Left colon (tissue), 2 donors: ENCODE data around the gene PLA2G2D. TPM values are rescaled to one million over a fixed set of nuclear protein-coding genes. Genes with fewer than 3 reads are reported as not detected.

ENCODE experiments used
- ATAC-seq: fragments of 200-7000 bp; cut with Tn5 transposase; one replicate; pipeline ENCODE4 v1.9.1; 2020; ENCODE audit warnings: mild to moderate bottlenecking, moderate library complexity
- DNase-seq, 2 donors: peaks; one replicate each; pipeline ENCODE4 v3.0.0-alpha.2; 2020
- intact Hi-C, 2 donors: fragments of 100-400 bp; cut with DNase I in 1 of 2; cut with micrococcal nuclease in 1 of 2; formaldehyde crosslinking; loops; one replicate each; pipeline versions ENCODE4 v1.11.2 to v1.14.0; 2022; cut with DNase I, micrococcal nuclease
- long read RNA-seq: library from polyadenylated mRNA; unstranded; transcript quantifications from one replicate; pipeline ENCODE4 v2.0.0, GENCODE V29; 2021
- total RNA-seq, 2 donors: library from RNA; stranded (reverse); fragmentation: NEBNext Ultra II Directional; extraction: Animal tissue kit (Norgen Biotek cat#: 25700); gene quantifications; one replicate each; pipeline ENCODE4 v1.2.1, GENCODE V29; 2021
- donor health status: DM: no; HTN: no; CAD: no.
- donor health status: DM: yes; HTN: yes; CAD: no.

Gene PLA2G2D
- total RNA-seq, result under 1 TPM in 1 of 2 donors, not detected in 1; 0.31 TPM
- long read RNA-seq, partial matches to known transcripts, result 0 of 1 reads
- long read RNA-seq, other reads (novel, unspliced or antisense), result 0 of 1 reads

GRCh38 chr1:20119347-20119746, at the start of gene PLA2G2D:
Gene PLA2G2D (minus strand): TSS chr1:20119536. CDS start chr1:20119498, 38 bp downstream.
- ATAC-seq (no peak), DNase-seq (no peak)
- intact Hi-C loops, result no loop called here

GRCh38 chr1:20168564-20169491, 49.5 kb upstream of the PLA2G2D start:
- intact Hi-C loops, result no loop called here
- ATAC-seq, result no peak
- no peak for DNase-seq

GRCh38 chr1:20167126-20167525, 47.8 kb upstream of the PLA2G2D start:
- intact Hi-C loops, result no loop called here
- no peak for ATAC-seq
- DNase-seq, result no peak

GRCh38 chr1:20166051-20166450, 46.7 kb upstream of the PLA2G2D start:
- intact Hi-C loops, result no loop called here
- ATAC-seq (peak; percentile 20), DNase-seq (peak in 1 of 2 donors; percentile 49)

GRCh38 chr1:20165522-20165951, 46.2 kb upstream of the PLA2G2D start:
- peak; percentile 66 for ATAC-seq
- intact Hi-C loops, result no loop called here
- no peak for DNase-seq

GRCh38 chr1:20164694-20165202, 45.4 kb upstream of the PLA2G2D start:
- intact Hi-C loops, result no loop called here
- ATAC-seq (no peak), DNase-seq (no peak)

GRCh38 chr1:20160034-20160433, 40.7 kb upstream of the PLA2G2D start:
- intact Hi-C loops, result no loop called here
- ATAC-seq (no peak), DNase-seq (no peak)

GRCh38 chr1:20158358-20159070, 39.2 kb upstream of the PLA2G2D start:
- ATAC-seq, result no peak
- DNase-seq, result no peak
- intact Hi-C loops, result loop anchor here in 1 of 2 donors (10.0 kb wide), 1 partner anchor 54 kb away; no protein-coding TSS in a partner anchor

- DNase-seq, result peak in 1 of 2 donors; percentile 18
- intact Hi-C loops, result loop anchor here in 1 of 2 donors (5.0 to 10.0 kb wide), 2 partner anchors 50 to 237 kb away; no protein-coding TSS in a partner anchor
- ATAC-seq, result no peak
Measured at GRCh38 chr1:20154301-20154831, 35.0 kb upstream of the PLA2G2D start.

- ATAC-seq, result no peak
- peak in 1 of 2 donors; percentile 38 for DNase-seq
- intact Hi-C loops, result loop anchor here in 1 of 2 donors (5.0 to 10.0 kb wide), 2 partner anchors 48 to 236 kb away; no protein-coding TSS in a partner anchor
Measured at GRCh38 chr1:20153000-20153418, 33.7 kb upstream of the PLA2G2D start.

GRCh38 chr1:20152599-20152930, 33.2 kb upstream of the PLA2G2D start:
- DNase-seq (no peak), ATAC-seq (no peak)
- intact Hi-C loops, result loop anchor here in 1 of 2 donors (5.0 to 10.0 kb wide), 2 partner anchors 48 to 235 kb away; no protein-coding TSS in a partner anchor

- intact Hi-C loops, result loop anchor here in 1 of 2 donors (5.0 to 10.0 kb wide), 2 partner anchors 47 to 235 kb away; no protein-coding TSS in a partner anchor
- ATAC-seq (peak; percentile 95), DNase-seq (peak; percentile 83 to 85)
Measured at GRCh38 chr1:20151906-20152598, 32.7 kb upstream of the PLA2G2D start.

- intact Hi-C loops, result loop anchor here in 1 of 2 donors (5.0 to 10.0 kb wide), 2 partner anchors 46 to 234 kb away; no protein-coding TSS in a partner anchor
- peak in 1 of 2 donors; percentile 14 for DNase-seq
Measured at GRCh38 chr1:20150969-20151368, 31.6 kb upstream of the PLA2G2D start.

GRCh38 chr1:20150326-20150705, 31.0 kb upstream of the PLA2G2D start:
- DNase-seq (peak in 1 of 2 donors; percentile 8), ATAC-seq (no peak)
- intact Hi-C loops, result loop anchor here in 1 of 2 donors (5.0 to 10.0 kb wide), 2 partner anchors 46 to 233 kb away; no protein-coding TSS in a partner anchor

More at GRCh38 chr1:20150969-20151368, 31.6 kb upstream of the PLA2G2D start:
- ATAC-seq, result no peak

- peak in 1 of 2 donors; percentile 20 for DNase-seq
- ATAC-seq, result no peak
- intact Hi-C loops, result loop anchor here in 1 of 2 donors (5.0 to 10.0 kb wide), 3 partner anchors 45 to 232 kb away; partner anchors contain the start of gene PLA2G2A
Measured at GRCh38 chr1:20149601-20150325, 30.4 kb upstream of the PLA2G2D start.

- intact Hi-C loops, result loop anchor here in 1 of 2 donors (10.0 kb wide), 1 partner anchor 174 kb away; the partner anchor contains the start of gene PLA2G2A
- ATAC-seq (no peak), DNase-seq (peak in 1 of 2 donors; percentile 18)
Measured at GRCh38 chr1:20148571-20149500, 29.5 kb upstream of the PLA2G2D start.
